ENCODE results near the gene ADGRB3.
"Not testable (repeated sequence)": the region's sequence is repeated elsewhere in the genome, so short reads cannot be mapped to it uniquely, and the experiment has no call there.

DNA sequence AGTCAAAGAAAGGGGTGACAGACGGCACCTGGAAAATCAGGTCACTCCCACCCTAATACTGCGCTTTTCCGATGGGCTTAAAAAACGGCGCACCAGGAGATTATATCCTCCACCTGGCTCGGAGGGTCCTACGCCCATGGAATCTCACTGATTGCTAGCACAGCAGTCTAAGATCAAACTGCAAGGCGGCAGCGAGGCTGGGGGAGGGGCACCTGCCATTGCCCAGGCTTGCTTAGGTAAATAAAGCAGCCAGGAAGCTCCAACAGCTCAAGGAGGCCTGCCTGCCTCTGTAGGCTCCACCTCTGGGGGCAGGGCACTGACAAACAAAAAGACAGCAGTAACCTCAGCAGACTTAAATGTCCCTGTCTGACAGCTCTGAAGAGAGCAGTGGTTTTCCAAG, 277.7 kb downstream of the ADGRB3 start:
- TF ChIP-seq, protein P1, sequence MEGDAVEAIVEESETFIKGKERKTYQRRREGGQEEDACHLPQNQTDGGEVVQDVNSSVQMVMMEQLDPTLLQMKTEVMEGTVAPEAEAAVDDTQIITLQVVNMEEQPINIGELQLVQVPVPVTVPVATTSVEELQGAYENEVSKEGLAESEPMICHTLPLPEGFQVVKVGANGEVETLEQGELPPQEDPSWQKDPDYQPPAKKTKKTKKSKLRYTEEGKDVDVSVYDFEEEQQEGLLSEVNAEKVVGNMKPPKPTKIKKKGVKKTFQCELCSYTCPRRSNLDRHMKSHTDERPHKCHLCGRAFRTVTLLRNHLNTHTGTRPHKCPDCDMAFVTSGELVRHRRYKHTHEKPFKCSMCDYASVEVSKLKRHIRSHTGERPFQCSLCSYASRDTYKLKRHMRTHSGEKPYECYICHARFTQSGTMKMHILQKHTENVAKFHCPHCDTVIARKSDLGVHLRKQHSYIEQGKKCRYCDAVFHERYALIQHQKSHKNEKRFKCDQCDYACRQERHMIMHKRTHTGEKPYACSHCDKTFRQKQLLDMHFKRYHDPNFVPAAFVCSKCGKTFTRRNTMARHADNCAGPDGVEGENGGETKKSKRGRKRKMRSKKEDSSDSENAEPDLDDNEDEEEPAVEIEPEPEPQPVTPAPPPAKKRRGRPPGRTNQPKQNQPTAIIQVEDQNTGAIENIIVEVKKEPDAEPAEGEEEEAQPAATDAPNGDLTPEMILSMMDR (IDR thresholded peaks at IDR 0.05) = not testable (repeated sequence)
- not testable (repeated sequence) for TF ChIP-seq POLR2A (IDR thresholded peaks at IDR 0.05)
